HFF-Myc (cell line): Measurements from ENCODE around the gene C21orf58.
A peak's percentile ranks its signal among the peaks of the same experiment; 100 is the strongest.
"Not testable (repeated sequence)": the region's sequence is repeated elsewhere in the genome, so short reads cannot be mapped to it uniquely, and the experiment has no call there.

Source experiments
- DNase-seq: peaks from one replicate; pipeline ENCODE4 v3.0.0-alpha.2; 2011; ENCODE audit warnings: low read depth; ENCODE audit errors: extremely low read depth
- H3K4me3 ChIP-seq: replicated peaks from 2 replicates; pipeline ENCODE4 v1.5.1; 2011; ENCODE audit warnings: low read depth, mild to moderate bottlenecking, control low read depth, low read length
- CTCF ChIP-seq: IDR thresholded peaks from 2 replicates; pipeline ENCODE4 v1.5.1; 2012; ENCODE audit warnings: mild to moderate bottlenecking, low read depth, low read length, control low read depth; ENCODE audit errors: missing control alignments

C21orf58 gene

GRCh38 chr21:46323710-46324389 lies at the start of gene C21orf58, which contains the start of gene PCNT:
Gene C21orf58 (minus strand): TSS chr21:46323870. CDS start chr21:46322738, 1,132 bp downstream.
Gene PCNT (plus strand): TSS chr21:46324156. CDS start chr21:46324229, 73 bp downstream.
- peak within 1 kb of the TSS; percentile 95 for H3K4me3 ChIP-seq
- no peak for TF ChIP-seq CTCF
- DNase-seq, result peak; percentile 90

- DNase-seq, H3K4me3 ChIP-seq: not testable (repeated sequence)
Measured at GRCh38 chr21:46372947-46373346, 49.3 kb upstream of the C21orf58 start.

- no peak for TF ChIP-seq CTCF
- DNase-seq, result no peak
- no peak overlapping the region for H3K4me3 ChIP-seq
Measured at GRCh38 chr21:46372014-46372485, 48.4 kb upstream of the C21orf58 start.

- DNase-seq, result no peak
- no peak for TF ChIP-seq CTCF
Measured at GRCh38 chr21:46371204-46372013, 47.7 kb upstream of the C21orf58 start.

GRCh38 chr21:46369520-46370235 lies 46.0 kb upstream of the C21orf58 start:
- TF ChIP-seq CTCF, result no peak
- no peak for DNase-seq
- H3K4me3 ChIP-seq, result no peak overlapping the region

More at GRCh38 chr21:46371204-46372013, 47.7 kb upstream of the C21orf58 start:
- H3K4me3 ChIP-seq, result no peak overlapping the region

GRCh38 chr21:46368533-46369285 lies 45.0 kb upstream of the C21orf58 start:
- no peak overlapping the region for H3K4me3 ChIP-seq
- no peak for TF ChIP-seq CTCF
- DNase-seq, result no peak
